GM18526 (cell line): ENCODE results near the gene RAD51B.

ENCODE experiments used
- POLR2A ChIP-seq: IDR thresholded peaks from 3 replicates; pipeline ENCODE4 v1.6.1; 2011; ENCODE audit not compliant: insufficient read length; ENCODE audit errors: extremely low read depth

Gene RAD51B

GRCh38 chr14:68253878-68254528 lies 434.4 kb downstream of the RAD51B start:
- no peak for TF ChIP-seq POLR2A

- no peak for TF ChIP-seq POLR2A
These were observed 435.3 kb downstream of the RAD51B start for GRCh38 chr14:68254669-68255527.

- no peak for TF ChIP-seq POLR2A
These were observed 436.2 kb downstream of the RAD51B start for GRCh38 chr14:68255693-68256178.

- no peak for TF ChIP-seq POLR2A
These were observed 438.4 kb downstream of the RAD51B start for GRCh38 chr14:68257969-68258368.

GRCh38 chr14:68260121-68260520 lies 440.5 kb downstream of the RAD51B start:
- no peak for TF ChIP-seq POLR2A

- TF ChIP-seq POLR2A: no peak
These were observed 441.7 kb downstream of the RAD51B start for GRCh38 chr14:68261092-68261842.

- TF ChIP-seq POLR2A: no peak
These were observed 443.0 kb downstream of the RAD51B start for GRCh38 chr14:68262567-68262966.

- TF ChIP-seq POLR2A: no peak
These were observed 444.1 kb downstream of the RAD51B start for GRCh38 chr14:68263563-68264259.

- no peak for TF ChIP-seq POLR2A
These were observed 444.6 kb downstream of the RAD51B start for GRCh38 chr14:68264260-68264569.

GRCh38 chr14:68266998-68267397 lies 447.4 kb downstream of the RAD51B start:
- no peak for TF ChIP-seq POLR2A

GRCh38 chr14:68268197-68268596 lies 448.6 kb downstream of the RAD51B start:
- TF ChIP-seq POLR2A: no peak

- TF ChIP-seq POLR2A: no peak
These were observed 449.1 kb downstream of the RAD51B start for GRCh38 chr14:68268719-68269118.

- TF ChIP-seq POLR2A: no peak
These were observed 449.8 kb downstream of the RAD51B start for GRCh38 chr14:68269136-68269927.

- TF ChIP-seq POLR2A: no peak
These were observed 450.8 kb downstream of the RAD51B start for GRCh38 chr14:68270342-68270741.

- no peak for TF ChIP-seq POLR2A
These were observed 452.4 kb downstream of the RAD51B start for GRCh38 chr14:68271913-68272391.

- TF ChIP-seq POLR2A: no peak
These were observed 453.8 kb downstream of the RAD51B start for GRCh38 chr14:68273413-68273812.
